ENCODE results near the gene CTLA4. TPM values are rescaled to one million over a fixed set of nuclear protein-coding genes. Genes with fewer than 3 reads are reported as not detected.

The CTLA4 gene
- polyA plus RNA-seq, 3 donors, result 0.08 TPM; not detected in 2

GRCh38 chr2:203822240-203822639, 45.3 kb upstream of the CTLA4 start:
- Histone ChIP-seq H3K4me3 (replicated peaks in 1 of 3; ENCODE audit: low read depth in 2 of 3, low read length in 3 of 3) (no peak overlapping the region), H3K4me1 (ENCODE audit: control insufficient read depth in 1 of 2, insufficient read depth in 2 of 2, low read length in 2 of 2) (peaks cover 8 to 9% of the 10 kb centered on the region in 2 donors), H3K36me3 (replicated peaks in 1 of 2; ENCODE audit: control insufficient read depth in 1 of 2, insufficient read depth in 2 of 2, low read length in 2 of 2) (no peaks in the 10 kb centered on the region), H3K27ac (ENCODE audit: low read depth in 1 of 2, low read length in 2 of 2) (no peak overlapping the region), H4K20me1 (ENCODE audit: insufficient read depth, low read length) (no peaks in the 10 kb centered on the region), H3K4me2 (replicated peaks; ENCODE audit: extremely low read depth, low read length, poor library complexity, severe bottlenecking) (no peak overlapping the region), H3K9me3 (replicated peaks in 1 of 2; ENCODE audit: control insufficient read depth in 1 of 2, insufficient read depth in 1 of 2, low read length in 2 of 2) (no peaks in the 10 kb centered on the region), H3K79me2 (ENCODE audit: insufficient read depth, low read length) (no peaks in the 10 kb centered on the region), H3K27me3 (ENCODE audit: control insufficient read depth in 2 of 2, insufficient read depth in 2 of 2, low read length in 2 of 2) (no peaks in the 10 kb centered on the region), H3K9ac (ENCODE audit: insufficient read depth, low read length, poor library complexity, severe bottlenecking) (no peak overlapping the region), H2AFZ (ENCODE audit: insufficient read depth, low read depth, low read length, poor library complexity, severe bottlenecking) (no peak overlapping the region)
- Mint-ChIP-seq H3K4me3 (no peak overlapping the region), H3K27ac (peak overlapping the region in 1 of 7 donors; percentile 41), H3K27me3 (ENCODE audit: low read depth in 3 of 3) (peaks cover 0 to 8% (median 7%) of the 10 kb centered on the region in 3 donors), H3K9me3 (peaks cover 0 to 4% (median 2%) of the 10 kb centered on the region in 7 donors), H3K36me3 (no peaks in the 10 kb centered on the region), H3K4me1 (peaks cover 17% of the 10 kb centered on the region)
- no peak for DNase-seq
- intact Hi-C loops (cut with micrococcal nuclease), result no loop called here
- WGBS (ENCODE audit: insufficient coverage), result 98% methylated on average over 5 of the region's 6 CpGs
- TF ChIP-seq CTCF (IDR thresholded peaks at IDR 0.05), result no peak

- H3K36me3 Mint-ChIP-seq, result no peaks in the 10 kb centered on the region
- intact Hi-C loops (cut with micrococcal nuclease), result no loop called here
- Histone ChIP-seq H3K9me3 (replicated peaks in 1 of 2; ENCODE audit: control insufficient read depth in 1 of 2, insufficient read depth in 1 of 2, low read length in 2 of 2) (peaks cover 0 to 6% of the 10 kb centered on the region in 2 donors), H3K36me3 (replicated peaks in 1 of 2; ENCODE audit: control insufficient read depth in 1 of 2, insufficient read depth in 2 of 2, low read length in 2 of 2) (no peaks in the 10 kb centered on the region), H3K9ac (ENCODE audit: insufficient read depth, low read length, poor library complexity, severe bottlenecking) (no peak overlapping the region), H3K4me1 (ENCODE audit: control insufficient read depth in 1 of 2, insufficient read depth in 2 of 2, low read length in 2 of 2) (peaks cover 6 to 7% of the 10 kb centered on the region in 2 donors), H3K4me3 (replicated peaks in 1 of 3; ENCODE audit: low read depth in 2 of 3, low read length in 3 of 3) (no peak overlapping the region), H3K27ac (ENCODE audit: low read depth in 1 of 2, low read length in 2 of 2) (no peak overlapping the region), H3K27me3 (ENCODE audit: control insufficient read depth in 2 of 2, insufficient read depth in 2 of 2, low read length in 2 of 2) (no peaks in the 10 kb centered on the region), H2AFZ (ENCODE audit: insufficient read depth, low read depth, low read length, poor library complexity, severe bottlenecking) (no peak overlapping the region), H3K79me2 (ENCODE audit: insufficient read depth, low read length) (no peaks in the 10 kb centered on the region), H3K4me2 (replicated peaks; ENCODE audit: extremely low read depth, low read length, poor library complexity, severe bottlenecking) (no peak overlapping the region), H4K20me1 (ENCODE audit: insufficient read depth, low read length) (no peaks in the 10 kb centered on the region)
- peaks cover 0 to 9% (median 5%) of the 10 kb centered on the region in 7 donors for H3K9me3 Mint-ChIP-seq
- TF ChIP-seq CTCF (IDR thresholded peaks at IDR 0.05), result no peak
- no peak overlapping the region for H3K4me3 Mint-ChIP-seq
- WGBS (ENCODE audit: insufficient coverage), result 75% methylated on average over 1 of the region's 3 CpGs
- no peak for DNase-seq
- no peak overlapping the region for H3K27ac Mint-ChIP-seq
- H3K27me3 Mint-ChIP-seq (ENCODE audit: low read depth in 3 of 3), result peaks cover 0 to 11% (median 2%) of the 10 kb centered on the region in 3 donors
- H3K4me1 Mint-ChIP-seq, result peaks cover 15% of the 10 kb centered on the region
Observed at GRCh38 chr2:203823173-203823572, 44.4 kb upstream of the CTLA4 start.

All from CD14-positive monocyte (primary cell).